ENCODE results near the gene DOCK1.

Gene DOCK1

GRCh38 chr10:127243490-127244272 is 338.5 kb downstream of the DOCK1 start:
- Histone ChIP-seq H3K9me3 (ENCODE audit: control insufficient read depth, insufficient read depth, low read length) (no peaks in the 10 kb centered on the region), H3K4me1 (ENCODE audit: control insufficient read depth, insufficient read depth, low read length) (no peaks in the 10 kb centered on the region), H3K27ac (ENCODE audit: low read depth, low read length) (no peak overlapping the region), H3K4me3 (ENCODE audit: low read depth, low read length) (no peak overlapping the region), H3K36me3 (ENCODE audit: control insufficient read depth, insufficient read depth, low read length) (0 out of 2 replicates have a peak, but pooled peaks cover 5% of the 10 kb centered on the region), H3K27me3 (ENCODE audit: control insufficient read depth, insufficient read depth, low read length) (no peaks in the 10 kb centered on the region), H3K9ac (ENCODE audit: low read depth, low read length) (no peak overlapping the region)

- peaks cover 8% of the 10 kb centered on the region; the same call in 1 of the 2 replicates for H3K36me3 ChIP-seq (ENCODE audit: control insufficient read depth, insufficient read depth, low read length)
- no peaks in the 10 kb centered on the region for H3K4me1 ChIP-seq (ENCODE audit: control insufficient read depth, insufficient read depth, low read length)
- no peak overlapping the region for H3K27ac ChIP-seq (ENCODE audit: low read depth, low read length)
- H3K9ac ChIP-seq (ENCODE audit: low read depth, low read length): no peak overlapping the region
- H3K4me3 ChIP-seq (ENCODE audit: low read depth, low read length): no peak overlapping the region
- no peaks in the 10 kb centered on the region for H3K27me3 ChIP-seq (ENCODE audit: control insufficient read depth, insufficient read depth, low read length)
- H3K9me3 ChIP-seq (ENCODE audit: control insufficient read depth, insufficient read depth, low read length): no peaks in the 10 kb centered on the region
These were observed 340.2 kb downstream of the DOCK1 start for GRCh38 chr10:127245456-127245855.

GRCh38 chr10:127250031-127250430 is 344.8 kb downstream of the DOCK1 start:
- Histone ChIP-seq H3K36me3 (ENCODE audit: control insufficient read depth, insufficient read depth, low read length) (peaks cover 8% of the 10 kb centered on the region; the same call in 1 of the 2 replicates), H3K27me3 (ENCODE audit: control insufficient read depth, insufficient read depth, low read length) (no peaks in the 10 kb centered on the region), H3K4me1 (ENCODE audit: control insufficient read depth, insufficient read depth, low read length) (no peaks in the 10 kb centered on the region), H3K4me3 (ENCODE audit: low read depth, low read length) (no peak overlapping the region), H3K9me3 (ENCODE audit: control insufficient read depth, insufficient read depth, low read length) (no peaks in the 10 kb centered on the region), H3K27ac (ENCODE audit: low read depth, low read length) (no peak overlapping the region), H3K9ac (ENCODE audit: low read depth, low read length) (no peak overlapping the region)

- H3K4me3 ChIP-seq (ENCODE audit: low read depth, low read length): no peak overlapping the region
- no peak overlapping the region for H3K9ac ChIP-seq (ENCODE audit: low read depth, low read length)
- no peak overlapping the region for H3K27ac ChIP-seq (ENCODE audit: low read depth, low read length)
- H3K4me1 ChIP-seq (ENCODE audit: control insufficient read depth, insufficient read depth, low read length): no peaks in the 10 kb centered on the region
- no peaks in the 10 kb centered on the region for H3K27me3 ChIP-seq (ENCODE audit: control insufficient read depth, insufficient read depth, low read length)
- no peaks in the 10 kb centered on the region for H3K9me3 ChIP-seq (ENCODE audit: control insufficient read depth, insufficient read depth, low read length)
- peaks cover 14% of the 10 kb centered on the region for H3K36me3 ChIP-seq (ENCODE audit: control insufficient read depth, insufficient read depth, low read length)
These were observed 347.6 kb downstream of the DOCK1 start for GRCh38 chr10:127252818-127253217.

- no peak overlapping the region for H3K4me3 ChIP-seq (ENCODE audit: low read depth, low read length)
- no peak overlapping the region for H3K27ac ChIP-seq (ENCODE audit: low read depth, low read length)
- H3K36me3 ChIP-seq (ENCODE audit: control insufficient read depth, insufficient read depth, low read length): peaks cover 9% of the 10 kb centered on the region; the same call in 1 of the 2 replicates
- no peaks in the 10 kb centered on the region for H3K27me3 ChIP-seq (ENCODE audit: control insufficient read depth, insufficient read depth, low read length)
- H3K9ac ChIP-seq (ENCODE audit: low read depth, low read length): no peak overlapping the region
- no peaks in the 10 kb centered on the region for H3K9me3 ChIP-seq (ENCODE audit: control insufficient read depth, insufficient read depth, low read length)
- no peaks in the 10 kb centered on the region for H3K4me1 ChIP-seq (ENCODE audit: control insufficient read depth, insufficient read depth, low read length)
These were observed 349.0 kb downstream of the DOCK1 start for GRCh38 chr10:127254276-127254675.

GRCh38 chr10:127257395-127257794 is 352.2 kb downstream of the DOCK1 start:
- Histone ChIP-seq H3K36me3 (ENCODE audit: control insufficient read depth, insufficient read depth, low read length) (peaks cover 9% of the 10 kb centered on the region; the same call in 1 of the 2 replicates), H3K27ac (ENCODE audit: low read depth, low read length) (no peak overlapping the region), H3K9ac (ENCODE audit: low read depth, low read length) (no peak overlapping the region), H3K4me3 (ENCODE audit: low read depth, low read length) (no peak overlapping the region), H3K4me1 (ENCODE audit: control insufficient read depth, insufficient read depth, low read length) (no peaks in the 10 kb centered on the region), H3K9me3 (ENCODE audit: control insufficient read depth, insufficient read depth, low read length) (no peaks in the 10 kb centered on the region), H3K27me3 (ENCODE audit: control insufficient read depth, insufficient read depth, low read length) (no peaks in the 10 kb centered on the region)

GRCh38 chr10:127259347-127259746 is 354.1 kb downstream of the DOCK1 start:
- Histone ChIP-seq H3K4me1 (ENCODE audit: control insufficient read depth, insufficient read depth, low read length) (no peaks in the 10 kb centered on the region), H3K4me3 (ENCODE audit: low read depth, low read length) (no peak overlapping the region), H3K36me3 (ENCODE audit: control insufficient read depth, insufficient read depth, low read length) (peaks cover 9% of the 10 kb centered on the region; the same call in 1 of the 2 replicates), H3K9me3 (ENCODE audit: control insufficient read depth, insufficient read depth, low read length) (no peaks in the 10 kb centered on the region), H3K9ac (ENCODE audit: low read depth, low read length) (no peak overlapping the region), H3K27me3 (ENCODE audit: control insufficient read depth, insufficient read depth, low read length) (no peaks in the 10 kb centered on the region), H3K27ac (ENCODE audit: low read depth, low read length) (no peak overlapping the region)

- Histone ChIP-seq H3K9me3 (ENCODE audit: control insufficient read depth, insufficient read depth, low read length) (no peaks in the 10 kb centered on the region), H3K27ac (ENCODE audit: low read depth, low read length) (no peak overlapping the region), H3K4me1 (ENCODE audit: control insufficient read depth, insufficient read depth, low read length) (no peaks in the 10 kb centered on the region), H3K4me3 (ENCODE audit: low read depth, low read length) (no peak overlapping the region), H3K36me3 (ENCODE audit: control insufficient read depth, insufficient read depth, low read length) (peaks cover 5% of the 10 kb centered on the region; the same call in 1 of the 2 replicates), H3K9ac (ENCODE audit: low read depth, low read length) (no peak overlapping the region), H3K27me3 (ENCODE audit: control insufficient read depth, insufficient read depth, low read length) (no peaks in the 10 kb centered on the region)
These were observed 357.4 kb downstream of the DOCK1 start for GRCh38 chr10:127262606-127263005.

GRCh38 chr10:127265288-127265687 is 360.1 kb downstream of the DOCK1 start:
- H3K27me3 ChIP-seq (ENCODE audit: control insufficient read depth, insufficient read depth, low read length): no peaks in the 10 kb centered on the region
- no peak overlapping the region for H3K4me3 ChIP-seq (ENCODE audit: low read depth, low read length)
- no peaks in the 10 kb centered on the region for H3K36me3 ChIP-seq (ENCODE audit: control insufficient read depth, insufficient read depth, low read length)
- no peaks in the 10 kb centered on the region for H3K9me3 ChIP-seq (ENCODE audit: control insufficient read depth, insufficient read depth, low read length)
- no peak overlapping the region for H3K9ac ChIP-seq (ENCODE audit: low read depth, low read length)
- no peak overlapping the region for H3K27ac ChIP-seq (ENCODE audit: low read depth, low read length)
- H3K4me1 ChIP-seq (ENCODE audit: control insufficient read depth, insufficient read depth, low read length): no peaks in the 10 kb centered on the region

GRCh38 chr10:127266431-127266830 is 361.2 kb downstream of the DOCK1 start:
- H3K27ac ChIP-seq (ENCODE audit: low read depth, low read length): no peak overlapping the region

GRCh38 chr10:127267442-127267841 is 362.2 kb downstream of the DOCK1 start:
- no peak overlapping the region for H3K9ac ChIP-seq (ENCODE audit: low read depth, low read length)
- no peaks in the 10 kb centered on the region for H3K9me3 ChIP-seq (ENCODE audit: control insufficient read depth, insufficient read depth, low read length)
- H3K4me1 ChIP-seq (ENCODE audit: control insufficient read depth, insufficient read depth, low read length): no peaks in the 10 kb centered on the region
- no peaks in the 10 kb centered on the region; the same call in 1 of the 2 replicates for H3K36me3 ChIP-seq (ENCODE audit: control insufficient read depth, insufficient read depth, low read length)
- no peak overlapping the region for H3K27ac ChIP-seq (ENCODE audit: low read depth, low read length)
- no peak overlapping the region for H3K4me3 ChIP-seq (ENCODE audit: low read depth, low read length)
- H3K27me3 ChIP-seq (ENCODE audit: control insufficient read depth, insufficient read depth, low read length): no peaks in the 10 kb centered on the region

More at GRCh38 chr10:127266431-127266830, 361.2 kb downstream of the DOCK1 start:
- Histone ChIP-seq H3K4me3 (ENCODE audit: low read depth, low read length) (no peak overlapping the region), H3K9me3 (ENCODE audit: control insufficient read depth, insufficient read depth, low read length) (no peaks in the 10 kb centered on the region), H3K36me3 (ENCODE audit: control insufficient read depth, insufficient read depth, low read length) (no peaks in the 10 kb centered on the region), H3K9ac (ENCODE audit: low read depth, low read length) (no peak overlapping the region), H3K4me1 (ENCODE audit: control insufficient read depth, insufficient read depth, low read length) (no peaks in the 10 kb centered on the region), H3K27me3 (ENCODE audit: control insufficient read depth, insufficient read depth, low read length) (no peaks in the 10 kb centered on the region)

Data from HUES48 (cell line).